ENCODE results near the gene MLKL. TPM values are rescaled to one million over a fixed set of nuclear protein-coding genes. Genes with fewer than 3 reads are reported as not detected.

Gene MLKL
- total and polyA plus RNA-seq, 2 of the 13 experiments (the other 11 are each of a cell fraction or from before 2014, with no cell fraction given) = 6.4 to 10.7 TPM

DNA sequence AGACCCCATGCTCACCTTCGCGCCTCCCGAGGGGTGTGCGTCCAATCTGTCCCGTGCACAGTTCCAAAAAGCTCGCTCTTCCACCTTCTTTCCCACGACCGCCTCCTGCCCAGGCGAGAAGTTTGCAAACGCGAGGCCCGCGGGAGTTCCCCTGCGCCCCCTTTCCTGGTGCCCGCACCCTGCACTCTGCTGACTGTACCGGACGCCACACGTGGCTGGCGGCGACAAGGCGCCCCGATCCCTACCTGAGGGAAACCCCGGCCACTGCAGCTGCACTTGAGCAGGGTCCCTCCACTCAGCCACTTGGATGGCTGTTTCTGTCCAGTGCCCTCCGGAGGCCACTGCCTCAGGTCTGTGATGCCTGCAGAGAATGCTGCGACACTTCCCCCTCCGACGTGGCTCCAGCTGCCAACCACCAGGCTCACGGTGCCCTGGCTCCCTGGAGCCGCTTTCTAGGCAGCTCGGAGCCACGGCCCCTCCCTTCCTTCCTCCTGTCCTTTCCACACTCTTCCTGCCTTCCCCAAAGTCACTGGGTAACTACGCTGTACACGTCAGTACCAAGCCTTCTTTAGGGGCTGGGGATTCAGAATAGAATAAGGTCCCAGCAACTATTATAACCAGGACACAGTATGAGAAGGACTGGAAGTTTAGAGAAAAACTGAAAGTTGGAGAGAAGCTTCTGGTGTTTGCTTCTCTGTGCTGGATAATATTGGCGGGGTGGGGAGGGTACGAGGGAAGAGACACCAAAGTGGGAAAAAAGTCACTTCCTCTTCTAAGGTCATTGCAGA, at the start of gene MLKL (continued):
- no peak for TF ChIP-seq IRX3 (CRISPR knock-in tag; IDR thresholded peaks at IDR 0.05; ENCODE audit: borderline replicate concordance, low read depth)
- no peak for TF ChIP-seq MLLT10 (CRISPR knock-in tag; IDR thresholded peaks at IDR 0.05)
- TF ChIP-seq, protein P1, sequence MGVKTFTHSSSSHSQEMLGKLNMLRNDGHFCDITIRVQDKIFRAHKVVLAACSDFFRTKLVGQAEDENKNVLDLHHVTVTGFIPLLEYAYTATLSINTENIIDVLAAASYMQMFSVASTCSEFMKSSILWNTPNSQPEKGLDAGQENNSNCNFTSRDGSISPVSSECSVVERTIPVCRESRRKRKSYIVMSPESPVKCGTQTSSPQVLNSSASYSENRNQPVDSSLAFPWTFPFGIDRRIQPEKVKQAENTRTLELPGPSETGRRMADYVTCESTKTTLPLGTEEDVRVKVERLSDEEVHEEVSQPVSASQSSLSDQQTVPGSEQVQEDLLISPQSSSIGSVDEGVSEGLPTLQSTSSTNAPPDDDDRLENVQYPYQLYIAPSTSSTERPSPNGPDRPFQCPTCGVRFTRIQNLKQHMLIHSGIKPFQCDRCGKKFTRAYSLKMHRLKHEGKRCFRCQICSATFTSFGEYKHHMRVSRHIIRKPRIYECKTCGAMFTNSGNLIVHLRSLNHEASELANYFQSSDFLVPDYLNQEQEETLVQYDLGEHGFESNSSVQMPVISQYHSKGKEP (CRISPR knock-in tag; IDR thresholded peaks at IDR 0.05) = no peak
- 0 out of 2 replicates have a peak, but pooled peaks have one; percentile 11 for TF ChIP-seq DNMT1 (CRISPR knock-in tag; IDR thresholded peaks at IDR 0.05)
- TF ChIP-seq ELF4 (CRISPR knock-in tag; IDR thresholded peaks at IDR 0.05; ENCODE audit: borderline replicate concordance) = peak; percentile 84; the same call in 1 of the 2 replicates
- TF ChIP-seq MED1 (CRISPR knock-in tag; IDR thresholded peaks at IDR 0.05) = peak; percentile 56
- TF ChIP-seq ZNF639 (CRISPR knock-in tag; conservative IDR thresholded peaks at IDR 0.05) = 0 out of 2 replicates have a peak, but pooled peaks have one; percentile 70
- TF ChIP-seq ZBTB4 (CRISPR knock-in tag; IDR thresholded peaks at IDR 0.05; ENCODE audit: borderline replicate concordance) = peak; percentile 74; the same call in 1 of the 2 replicates
- no peak for TF ChIP-seq FOXA1 (IDR thresholded peaks at IDR 0.05)
- peak; percentile 10; the same call in 1 of the 2 replicates for TF ChIP-seq FOXA1 (CRISPR knock-in tag; IDR thresholded peaks at IDR 0.05)
- no peak for TF ChIP-seq ZKSCAN5 (CRISPR knock-in tag; IDR thresholded peaks at IDR 0.05)
- no peak for TF ChIP-seq SOX6 (IDR thresholded peaks at IDR 0.05)
- TF ChIP-seq SOX6 (CRISPR knock-in tag; IDR thresholded peaks at IDR 0.05) = peak; percentile 76
- TF ChIP-seq CBX2 (IDR thresholded peaks at IDR 0.05; ENCODE audit: low read depth, low read length) = no peak
- no peak for TF ChIP-seq CBX2 (CRISPR knock-in tag; IDR thresholded peaks at IDR 0.05; ENCODE audit: low read depth)
- TF ChIP-seq STAG1 (CRISPR knock-in tag; IDR thresholded peaks at IDR 0.05) = peak; percentile 9; the same call in 1 of the 2 replicates
- no peak for TF ChIP-seq RBM22 (optimal IDR thresholded peaks at IDR 0.05; ENCODE audit: low read length)
- TF ChIP-seq MXD4 (CRISPR knock-in tag; IDR thresholded peaks at IDR 0.05) = peak; percentile 96
- TF ChIP-seq, protein P2, sequence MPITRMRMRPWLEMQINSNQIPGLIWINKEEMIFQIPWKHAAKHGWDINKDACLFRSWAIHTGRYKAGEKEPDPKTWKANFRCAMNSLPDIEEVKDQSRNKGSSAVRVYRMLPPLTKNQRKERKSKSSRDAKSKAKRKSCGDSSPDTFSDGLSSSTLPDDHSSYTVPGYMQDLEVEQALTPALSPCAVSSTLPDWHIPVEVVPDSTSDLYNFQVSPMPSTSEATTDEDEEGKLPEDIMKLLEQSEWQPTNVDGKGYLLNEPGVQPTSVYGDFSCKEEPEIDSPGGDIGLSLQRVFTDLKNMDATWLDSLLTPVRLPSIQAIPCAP (CRISPR knock-in tag; IDR thresholded peaks at IDR 0.05; ENCODE audit: low read depth) = no peak
- TF ChIP-seq PAX8 (CRISPR knock-in tag; IDR thresholded peaks at IDR 0.05; ENCODE audit: borderline replicate concordance) = peak; percentile 92
- TF ChIP-seq SRSF9 (IDR thresholded peaks at IDR 0.05; ENCODE audit: borderline replicate concordance, insufficient read depth, low read depth, low read length, poor library complexity, severe bottlenecking) = no peak
- no peak for TF ChIP-seq ARNT (IDR thresholded peaks at IDR 0.05)

Data from HepG2 (cell line).